Suprapubic skin (tissue), 4 donors: ENCODE data around the gene RNF4.

Experiments
- CTCF ChIP-seq, 2 donors: fragments of 200-600 bp in 1 of 2; fragments of 450-650 bp in 1 of 2; sonication (generic) in 1 of 2; IDR thresholded peaks; one replicate each; pipeline ENCODE4 v1.5.1; 2016 to 2019; ENCODE audit warnings: antibody characterized with exemption in 2 of 2, mild to moderate bottlenecking in 1 of 2, moderate library complexity in 1 of 2
- EP300 ChIP-seq: sonication (generic); formaldehyde crosslinking; IDR thresholded peaks from one replicate; pipeline ENCODE4 v1.6.1; 2017; ENCODE audit warnings: antibody characterized with exemption
- POLR2A ChIP-seq, 2 donors: fragments of 450-650 bp; IDR thresholded peaks; one replicate each; pipeline ENCODE4 v1.6.1; 2017; ENCODE audit warnings: antibody characterized with exemption in 2 of 2, mild to moderate bottlenecking in 2 of 2, moderate library complexity in 2 of 2
- POLR2AphosphoS5 ChIP-seq, 3 donors: sonication (generic); formaldehyde crosslinking; IDR thresholded peaks; one replicate each; pipeline ENCODE4 v1.6.1; 2017; ENCODE audit warnings: antibody characterized with exemption in 3 of 3

GRCh38 chr4:2545321-2546013, 76.6 kb downstream of the RNF4 start:
- TF ChIP-seq POLR2A (IDR thresholded peaks at IDR 0.05) (no peak), CTCF (IDR thresholded peaks at IDR 0.05) (no peak), POLR2AphosphoS5 (IDR thresholded peaks at IDR 0.05) (no peak), EP300 (no peak)
